Activated naive CD8-positive, alpha-beta T cell treated with anti-CD3 and anti-CD28 coated beads for 36 hours (primary cell): Measurements from ENCODE around the gene MAML3. TPM values are rescaled to one million over a fixed set of nuclear protein-coding genes. Genes with fewer than 3 reads are reported as not detected.

Experiments
- DNase-seq: peaks from one replicate; pipeline ENCODE4 v3.0.0; 2021
- H3K27ac Mint-ChIP-seq: one replicate; pipeline ENCODE4 v1.8.0; 2022; ENCODE audit warnings: mild to moderate bottlenecking, moderate library complexity, mixed read lengths
- H3K27me3 Mint-ChIP-seq: one replicate; pipeline ENCODE4 v1.8.0; 2022; ENCODE audit warnings: mild to moderate bottlenecking, mixed read lengths
- H3K36me3 Mint-ChIP-seq: one replicate; pipeline ENCODE4 v1.8.0; 2021; ENCODE audit warnings: mild to moderate bottlenecking, mixed read lengths
- H3K4me1 Mint-ChIP-seq: one replicate; pipeline ENCODE4 v1.8.0; 2021; ENCODE audit warnings: mixed read lengths
- H3K4me3 Mint-ChIP-seq: one replicate; pipeline ENCODE4 v1.8.0; 2022; ENCODE audit warnings: mild to moderate bottlenecking, moderate library complexity, mixed read lengths
- H3K9me3 Mint-ChIP-seq: one replicate; pipeline ENCODE4 v1.8.0; 2022; ENCODE audit warnings: mixed read lengths
- total RNA-seq, 2 experiments: library from RNA; stranded (reverse); gene quantifications; one replicate each; pipeline ENCODE4 v1.2.3, GENCODE V29; 2021

Gene MAML3
- total RNA-seq, 2 experiments from 2014 or later, result 2.1 to 2.3 TPM

DNA sequence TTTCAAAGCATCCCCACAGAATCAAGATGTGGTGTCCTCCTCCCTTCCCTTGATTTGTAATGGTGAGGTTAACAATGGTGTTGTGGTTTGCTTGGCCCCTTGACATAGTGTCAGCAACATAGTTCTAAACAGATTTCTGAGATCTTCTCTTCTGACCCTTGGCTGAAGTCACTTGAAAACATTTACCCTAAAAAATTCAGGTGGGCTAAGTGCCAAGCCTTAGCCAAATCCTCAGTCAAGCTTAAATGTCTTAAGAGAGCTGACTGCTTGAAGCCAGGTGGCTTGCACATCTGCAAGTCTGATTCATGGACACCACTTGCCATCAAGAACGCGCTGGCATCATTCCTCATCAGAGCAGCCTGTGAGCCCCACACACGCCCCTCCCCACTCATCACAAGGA is 315.2 kb downstream of the MAML3 start:
- Mint-ChIP-seq H3K4me3 (no peak overlapping the region), H3K27ac (no peak overlapping the region)

DNA sequence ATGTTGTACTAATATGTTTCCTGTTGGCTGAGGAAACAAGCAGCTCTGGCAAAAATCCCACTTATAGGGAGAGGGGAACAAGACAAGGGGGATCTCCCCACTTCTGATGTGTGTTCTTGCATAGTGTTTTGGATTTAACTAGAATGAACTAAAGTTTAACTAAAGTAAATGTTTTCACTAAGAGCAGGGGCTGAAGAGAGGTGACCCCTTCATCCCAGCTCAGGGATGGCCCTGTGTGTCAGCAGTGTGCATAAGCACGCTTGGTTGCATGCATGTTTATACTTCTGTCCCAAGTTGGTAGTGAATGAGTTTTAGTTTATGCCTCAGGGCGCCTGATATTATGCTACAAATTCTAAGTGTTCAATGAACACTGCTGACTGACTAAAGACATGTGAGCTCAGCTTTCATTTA is 319.0 kb downstream of the MAML3 start:
- H3K27me3 Mint-ChIP-seq, result no peaks in the 10 kb centered on the region
- no peak for DNase-seq
- H3K9me3 Mint-ChIP-seq, result no peaks in the 10 kb centered on the region
- no peak overlapping the region for H3K4me3 Mint-ChIP-seq
- no peak overlapping the region for H3K27ac Mint-ChIP-seq
- no peaks in the 10 kb centered on the region for H3K36me3 Mint-ChIP-seq
- H3K4me1 Mint-ChIP-seq, result no peaks in the 10 kb centered on the region

More for the DNA sequence above, 315.2 kb downstream of the MAML3 start:
- H3K36me3 Mint-ChIP-seq, result no peaks in the 10 kb centered on the region
- no peaks in the 10 kb centered on the region for H3K27me3 Mint-ChIP-seq
- DNase-seq, result no peak
- H3K4me1 Mint-ChIP-seq, result no peaks in the 10 kb centered on the region
- no peaks in the 10 kb centered on the region for H3K9me3 Mint-ChIP-seq

DNA sequence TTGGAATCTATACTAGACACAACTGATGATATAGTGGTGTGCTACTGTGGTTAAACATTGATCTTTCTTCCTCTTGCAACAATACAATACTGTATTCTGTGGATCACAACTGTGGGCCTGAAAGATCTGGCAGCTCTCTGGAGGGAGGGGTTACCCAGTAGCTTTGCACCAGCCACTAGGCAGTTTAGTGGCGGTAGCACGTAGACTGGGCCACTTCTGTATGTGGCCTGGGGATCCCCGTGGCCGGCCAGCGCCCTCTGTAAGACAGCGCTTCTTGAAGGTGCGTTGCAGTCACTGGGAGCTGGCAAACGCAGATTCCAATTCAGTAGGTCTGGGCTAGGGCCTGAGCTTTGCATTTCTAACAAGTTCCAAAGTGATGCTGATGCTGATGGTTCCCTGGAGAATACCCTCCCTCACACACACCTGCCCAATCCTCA is 319.7 kb downstream of the MAML3 start:
- H3K9me3 Mint-ChIP-seq, result no peaks in the 10 kb centered on the region
- no peaks in the 10 kb centered on the region for H3K36me3 Mint-ChIP-seq
- no peak overlapping the region for H3K27ac Mint-ChIP-seq
- no peak overlapping the region for H3K4me3 Mint-ChIP-seq
- H3K27me3 Mint-ChIP-seq, result no peaks in the 10 kb centered on the region
- no peaks in the 10 kb centered on the region for H3K4me1 Mint-ChIP-seq
- DNase-seq, result no peak

DNA sequence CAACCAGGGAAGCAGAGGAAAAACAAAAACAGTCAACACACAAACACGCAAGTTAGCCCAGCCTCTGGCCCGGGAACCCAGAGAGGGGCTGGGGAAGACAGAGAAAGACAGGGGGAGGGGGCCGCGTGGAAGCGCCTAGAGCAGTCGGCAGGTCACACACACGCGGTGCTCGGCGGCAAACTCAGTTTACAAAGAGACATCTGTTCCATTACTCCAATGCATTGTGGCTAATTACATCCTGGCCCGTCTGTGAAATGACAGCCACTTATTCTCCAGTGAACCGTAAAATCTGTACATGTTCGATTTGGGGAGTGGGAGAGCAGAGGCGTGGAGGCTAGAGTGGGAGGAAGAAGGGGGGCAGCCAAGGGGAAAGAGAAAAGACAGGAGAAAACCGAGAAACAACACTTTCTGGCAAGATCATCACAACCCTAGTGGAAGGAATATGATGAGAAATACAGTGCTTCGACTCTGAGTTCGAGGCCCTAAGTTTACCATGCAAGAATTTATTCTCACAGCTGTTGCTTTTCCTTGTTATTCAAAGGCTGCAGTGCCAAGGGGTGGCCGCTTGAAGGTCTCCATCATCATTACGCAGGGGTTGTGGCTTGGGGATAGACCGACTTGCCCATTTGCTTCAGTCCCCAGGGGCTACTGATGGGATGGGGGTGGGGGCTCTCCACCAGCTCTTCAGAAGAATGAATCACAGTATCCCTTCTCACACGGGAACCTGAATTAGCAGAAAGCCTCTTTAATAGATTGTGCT is 320.7 kb downstream of the MAML3 start:
- Mint-ChIP-seq H3K9me3 (no peaks in the 10 kb centered on the region), H3K36me3 (no peaks in the 10 kb centered on the region), H3K4me3 (no peak overlapping the region), H3K27ac (no peak overlapping the region), H3K4me1 (no peaks in the 10 kb centered on the region), H3K27me3 (peaks cover 3% of the 10 kb centered on the region)
- DNase-seq, result no peak

DNA sequence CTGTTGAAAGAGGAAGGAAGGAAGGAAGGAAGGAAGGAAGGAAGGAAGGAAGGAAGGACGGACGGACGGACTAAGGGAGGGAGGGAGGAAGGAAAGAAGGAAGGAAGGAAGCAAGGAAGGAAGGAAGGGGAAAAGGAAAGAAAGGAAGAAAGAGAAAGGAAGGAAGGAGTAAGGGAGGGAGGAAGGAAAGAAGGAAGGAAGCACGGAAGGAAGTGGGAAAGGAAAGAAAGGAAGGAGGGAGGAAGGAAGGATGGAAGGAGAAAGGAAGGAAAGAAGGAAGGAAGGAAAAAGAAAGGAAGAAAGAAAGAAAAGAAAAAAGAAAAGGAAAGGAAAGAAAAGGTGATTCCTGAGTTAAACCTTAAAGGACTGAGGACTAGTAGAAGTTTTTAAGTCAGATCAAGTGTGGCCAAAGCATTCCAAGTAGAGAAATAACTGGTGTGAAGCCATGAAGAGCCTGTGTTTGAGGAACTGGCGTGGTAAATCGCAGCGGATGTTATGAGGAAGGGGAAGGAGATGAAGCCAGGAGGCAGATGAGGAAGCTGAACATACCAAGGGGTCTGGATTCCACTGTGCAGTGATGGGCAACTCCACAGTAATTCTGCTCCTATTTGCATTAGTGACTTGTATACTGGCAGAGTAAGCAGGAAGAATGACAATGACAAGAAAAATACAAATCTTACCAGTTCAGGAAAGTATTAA is 324.9 kb downstream of the MAML3 start:
- H3K4me3 Mint-ChIP-seq, result no peak overlapping the region
- DNase-seq, result no peak
- no peaks in the 10 kb centered on the region for H3K36me3 Mint-ChIP-seq
- peaks cover 3% of the 10 kb centered on the region for H3K27me3 Mint-ChIP-seq
- H3K27ac Mint-ChIP-seq, result no peak overlapping the region
- no peaks in the 10 kb centered on the region for H3K9me3 Mint-ChIP-seq
- H3K4me1 Mint-ChIP-seq, result no peaks in the 10 kb centered on the region

DNA sequence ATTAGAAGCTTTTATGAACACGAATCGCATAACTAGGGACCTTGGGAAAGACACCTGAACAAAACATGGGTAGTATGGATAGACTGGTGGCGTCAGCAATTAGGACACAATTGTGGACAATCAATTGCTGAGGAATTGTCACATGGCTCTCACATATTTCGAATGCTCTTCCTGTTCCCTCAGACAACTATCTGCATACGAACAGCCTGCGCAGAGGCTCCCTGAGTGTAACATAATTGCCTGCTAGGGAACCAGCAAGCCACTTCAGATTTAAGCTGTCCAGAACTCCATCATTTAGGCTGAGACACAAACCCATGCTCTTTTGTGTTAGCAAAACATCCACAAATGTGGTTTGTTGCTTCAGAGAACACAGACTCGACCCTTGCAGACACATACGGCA is 327.6 kb downstream of the MAML3 start:
- peaks cover 3% of the 10 kb centered on the region for H3K27me3 Mint-ChIP-seq
- no peak overlapping the region for H3K27ac Mint-ChIP-seq
- H3K36me3 Mint-ChIP-seq, result no peaks in the 10 kb centered on the region
- no peaks in the 10 kb centered on the region for H3K9me3 Mint-ChIP-seq
- no peak overlapping the region for H3K4me3 Mint-ChIP-seq
- no peak for DNase-seq
- no peaks in the 10 kb centered on the region for H3K4me1 Mint-ChIP-seq

DNA sequence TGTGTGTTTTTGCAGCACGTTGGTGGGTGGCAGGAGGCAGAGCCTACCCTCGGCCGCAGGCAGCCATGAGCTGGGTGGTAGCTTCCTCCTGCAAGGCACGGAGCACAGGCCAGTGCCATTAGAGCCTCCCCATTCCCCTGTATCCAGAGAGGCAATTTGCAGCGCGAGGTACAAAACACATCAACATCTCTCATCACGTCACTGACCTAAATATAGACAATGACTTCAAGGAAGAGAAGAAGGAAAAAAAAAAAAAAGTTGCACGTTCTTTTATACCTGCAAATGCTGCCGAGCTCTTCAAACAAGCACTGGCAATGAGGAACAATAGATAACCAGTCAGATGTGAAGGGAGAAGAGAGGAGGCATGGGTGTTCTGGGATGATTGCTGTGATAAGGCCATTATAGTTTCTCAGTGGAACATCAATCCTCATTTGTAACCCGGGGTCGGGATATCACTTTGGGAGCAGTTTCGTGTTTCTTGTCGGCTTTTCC is 328.4 kb downstream of the MAML3 start:
- H3K4me3 Mint-ChIP-seq, result no peak overlapping the region
- no peaks in the 10 kb centered on the region for H3K9me3 Mint-ChIP-seq
- H3K27me3 Mint-ChIP-seq, result peaks cover 3% of the 10 kb centered on the region

DNA sequence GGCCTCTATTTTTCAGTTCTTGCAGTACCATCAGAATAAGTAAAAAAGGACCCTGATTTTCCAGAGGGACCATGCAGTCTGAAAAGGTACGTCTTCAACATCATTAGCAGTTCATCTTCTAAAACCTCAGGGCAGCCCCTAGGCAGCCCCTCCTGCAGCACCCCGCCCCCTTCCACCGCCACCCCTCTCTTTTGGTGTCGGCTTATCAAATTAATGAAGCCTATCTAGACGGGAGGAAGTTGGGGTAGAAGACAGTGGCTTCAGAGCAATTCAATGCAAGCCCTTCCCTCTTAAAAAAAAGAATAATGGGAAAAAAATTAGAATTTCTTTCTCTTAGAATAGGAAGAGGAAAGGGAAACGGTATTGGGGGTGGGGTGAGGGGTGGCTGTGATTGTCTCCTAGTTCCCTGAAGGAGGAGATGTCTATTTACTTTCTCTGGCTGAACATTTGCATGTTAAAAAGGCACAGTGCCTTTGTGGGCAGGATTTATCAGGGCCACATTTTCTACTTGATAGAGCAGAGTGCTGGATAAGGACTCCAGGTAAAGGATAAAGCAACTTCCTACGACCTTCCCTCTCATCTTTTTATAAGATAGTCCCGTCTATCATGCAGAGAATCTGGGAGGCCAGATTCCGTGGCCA is 329.0 kb downstream of the MAML3 start:
- H3K9me3 Mint-ChIP-seq, result no peaks in the 10 kb centered on the region

More for the DNA sequence above, 328.4 kb downstream of the MAML3 start:
- no peaks in the 10 kb centered on the region for H3K4me1 Mint-ChIP-seq
- H3K27ac Mint-ChIP-seq, result no peak overlapping the region
- DNase-seq, result no peak
- no peaks in the 10 kb centered on the region for H3K36me3 Mint-ChIP-seq

DNA sequence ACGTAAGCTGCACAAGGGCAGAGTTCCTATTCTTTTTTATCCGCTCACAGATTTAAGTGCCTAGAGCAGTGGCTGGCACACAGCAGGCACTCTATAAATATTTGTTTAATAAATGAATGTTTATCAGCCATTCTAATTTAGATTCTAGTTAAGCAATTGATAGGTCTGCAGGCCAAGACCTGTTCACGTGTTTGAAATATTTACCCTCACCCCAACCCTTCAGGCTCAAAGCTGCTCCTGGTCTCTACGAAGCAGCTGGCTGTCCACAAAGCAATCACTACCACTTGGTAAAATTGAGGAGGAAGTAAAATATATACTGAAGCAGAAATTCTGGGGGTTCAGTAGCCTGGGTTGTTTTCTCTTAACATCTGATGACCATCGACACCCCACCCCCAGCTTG is 330.2 kb downstream of the MAML3 start:
- DNase-seq, result no peak
- no peaks in the 10 kb centered on the region for H3K4me1 Mint-ChIP-seq
- H3K36me3 Mint-ChIP-seq, result no peaks in the 10 kb centered on the region
- H3K27ac Mint-ChIP-seq, result no peak overlapping the region
- H3K27me3 Mint-ChIP-seq, result peaks cover 2% of the 10 kb centered on the region
- H3K4me3 Mint-ChIP-seq, result no peak overlapping the region
- H3K9me3 Mint-ChIP-seq, result no peaks in the 10 kb centered on the region

More for the DNA sequence above, 329.0 kb downstream of the MAML3 start:
- no peak for DNase-seq
- no peak overlapping the region for H3K27ac Mint-ChIP-seq
- no peaks in the 10 kb centered on the region for H3K36me3 Mint-ChIP-seq
- H3K27me3 Mint-ChIP-seq, result peaks cover 3% of the 10 kb centered on the region
- no peaks in the 10 kb centered on the region for H3K4me1 Mint-ChIP-seq
- H3K4me3 Mint-ChIP-seq, result no peak overlapping the region

DNA sequence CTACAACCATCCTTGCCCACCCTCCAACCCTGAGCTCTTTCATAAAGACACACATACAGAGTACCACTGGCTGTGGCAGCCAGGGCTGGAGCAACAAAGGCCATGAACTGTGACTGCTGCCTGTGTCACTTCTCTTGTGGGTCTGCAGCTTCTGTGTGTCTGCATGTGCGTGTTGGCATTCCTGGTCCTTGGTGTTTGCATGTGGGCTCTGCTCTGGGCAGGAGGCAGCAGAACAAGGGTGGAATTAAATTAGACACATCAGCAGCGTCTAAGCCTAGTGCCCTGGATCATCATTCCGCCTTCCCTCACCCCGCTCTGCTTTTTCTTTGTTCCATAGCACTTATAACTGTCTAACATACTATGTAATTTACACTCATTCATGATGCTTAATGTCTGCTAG is 330.6 kb downstream of the MAML3 start:
- DNase-seq, result no peak
- Mint-ChIP-seq H3K9me3 (no peaks in the 10 kb centered on the region), H3K4me3 (no peak overlapping the region), H3K27ac (no peak overlapping the region), H3K4me1 (no peaks in the 10 kb centered on the region), H3K27me3 (no peaks in the 10 kb centered on the region), H3K36me3 (no peaks in the 10 kb centered on the region)

DNA sequence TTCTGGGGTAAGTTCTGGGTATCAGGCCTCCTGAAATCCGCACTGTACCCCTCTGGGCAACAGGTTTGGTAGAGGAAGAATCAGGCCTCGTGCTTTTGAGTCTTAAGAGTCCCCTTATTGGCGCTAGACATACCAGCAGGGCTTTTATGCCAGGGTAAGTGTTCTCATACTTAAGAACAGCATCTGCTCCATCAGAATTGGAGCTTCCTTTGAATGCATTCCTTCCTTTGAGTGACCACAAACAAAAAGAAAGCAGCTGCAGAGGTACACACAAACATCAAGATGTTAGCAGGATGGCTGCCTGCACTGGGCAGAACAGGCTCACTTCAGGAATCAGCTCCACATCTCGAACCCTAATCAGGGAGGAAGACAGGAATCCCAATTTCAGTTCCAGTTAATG is 331.6 kb downstream of the MAML3 start:
- H3K36me3 Mint-ChIP-seq, result no peaks in the 10 kb centered on the region
- no peak overlapping the region for H3K4me3 Mint-ChIP-seq
- H3K27ac Mint-ChIP-seq, result no peak overlapping the region

DNA sequence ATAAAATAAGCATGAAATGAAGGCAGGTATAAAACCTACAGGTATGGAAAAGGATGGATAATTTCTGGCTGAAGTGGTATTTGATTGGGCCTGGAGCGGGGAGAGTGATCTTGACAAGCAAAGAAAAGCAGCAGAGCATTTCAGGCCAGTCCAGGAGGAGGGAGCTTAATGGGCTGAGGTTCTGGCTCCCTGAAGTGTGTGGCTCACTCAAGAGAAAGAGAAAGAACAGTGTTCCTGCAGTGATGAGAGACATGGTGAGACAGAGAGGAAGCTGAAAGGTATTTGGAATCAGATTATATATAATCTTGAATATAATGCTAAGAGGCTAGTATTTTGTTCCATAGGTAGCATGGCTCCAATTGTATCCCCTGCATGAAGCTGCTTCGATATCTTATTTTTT is 334.9 kb downstream of the MAML3 start:
- H3K27ac Mint-ChIP-seq, result no peak overlapping the region
- no peaks in the 10 kb centered on the region for H3K36me3 Mint-ChIP-seq
- H3K4me3 Mint-ChIP-seq, result no peak overlapping the region
- no peaks in the 10 kb centered on the region for H3K9me3 Mint-ChIP-seq
- H3K4me1 Mint-ChIP-seq, result peaks cover 3% of the 10 kb centered on the region
- H3K27me3 Mint-ChIP-seq, result no peaks in the 10 kb centered on the region
- no peak for DNase-seq

More for the DNA sequence above, 331.6 kb downstream of the MAML3 start:
- DNase-seq, result no peak
- H3K4me1 Mint-ChIP-seq, result no peaks in the 10 kb centered on the region
- H3K27me3 Mint-ChIP-seq, result no peaks in the 10 kb centered on the region
- H3K9me3 Mint-ChIP-seq, result no peaks in the 10 kb centered on the region

DNA sequence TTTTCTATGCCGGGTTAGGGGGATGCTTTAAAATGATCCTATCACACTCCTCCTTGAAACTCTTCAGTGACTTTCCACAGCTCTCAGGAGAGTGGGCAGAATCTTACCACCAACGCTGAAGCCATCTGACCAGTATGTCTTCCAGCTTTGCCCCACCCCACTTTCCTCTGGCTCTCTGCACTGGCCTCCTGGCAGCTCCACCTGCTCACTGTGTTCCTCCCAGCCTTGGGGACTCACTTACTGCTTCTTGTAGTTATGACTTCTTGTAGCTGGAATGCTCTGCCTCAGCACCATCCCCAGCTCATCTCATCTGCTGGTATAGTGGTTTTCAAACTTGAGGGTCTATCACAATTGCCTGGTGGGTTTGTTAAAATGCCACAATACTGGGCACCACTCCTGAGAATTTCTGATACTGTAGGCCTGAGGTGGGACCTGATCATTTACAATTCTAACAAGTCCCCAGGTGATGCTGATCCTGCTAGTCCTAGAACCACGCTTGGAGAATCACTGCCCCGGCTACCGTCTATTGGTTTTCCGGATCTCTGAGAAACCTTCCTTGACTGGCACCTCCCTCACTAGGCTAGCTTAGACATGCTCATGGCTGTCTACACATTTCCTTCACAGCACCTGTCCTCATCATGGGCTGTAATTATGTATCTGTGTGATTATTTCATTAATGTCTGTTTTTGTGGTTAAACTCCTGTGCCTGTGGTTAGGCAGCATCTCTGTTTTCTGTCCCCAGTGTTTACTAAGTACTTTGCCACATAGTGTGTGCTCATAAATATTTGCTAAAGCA is 336.1 kb downstream of the MAML3 start:
- Mint-ChIP-seq H3K4me1 (peaks cover 3% of the 10 kb centered on the region), H3K27ac (no peak overlapping the region)

DNA sequence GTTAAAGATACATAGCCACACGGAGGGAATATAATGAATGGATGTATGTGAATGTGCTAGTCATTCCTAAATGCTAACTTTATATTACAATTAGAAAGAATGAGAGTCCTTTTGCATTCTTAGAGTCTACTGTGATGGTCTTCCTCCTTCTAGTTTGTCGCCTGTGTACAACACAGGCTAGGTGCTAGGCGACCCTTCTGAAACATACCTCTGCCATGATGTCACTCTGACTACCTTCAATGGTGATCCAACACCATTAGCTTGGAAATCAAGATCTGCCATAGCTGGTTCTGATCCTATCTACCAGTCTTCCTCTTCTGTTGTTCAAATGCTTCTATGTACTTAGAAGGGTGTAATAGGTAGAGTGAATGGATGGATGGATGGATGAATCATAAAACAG is 337.1 kb downstream of the MAML3 start:
- DNase-seq, result no peak
- no peak overlapping the region for H3K4me3 Mint-ChIP-seq

More for the DNA sequence above, 336.1 kb downstream of the MAML3 start:
- Mint-ChIP-seq H3K9me3 (no peaks in the 10 kb centered on the region), H3K27me3 (no peaks in the 10 kb centered on the region), H3K4me3 (no peak overlapping the region), H3K36me3 (no peaks in the 10 kb centered on the region)
- DNase-seq, result no peak

More for the DNA sequence above, 337.1 kb downstream of the MAML3 start:
- H3K27me3 Mint-ChIP-seq, result no peaks in the 10 kb centered on the region
- no peaks in the 10 kb centered on the region for H3K36me3 Mint-ChIP-seq
- H3K4me1 Mint-ChIP-seq, result peaks cover 3% of the 10 kb centered on the region
- no peaks in the 10 kb centered on the region for H3K9me3 Mint-ChIP-seq
- H3K27ac Mint-ChIP-seq, result no peak overlapping the region
